Muscle of leg (tissue), 11 donors: Measurements from ENCODE around the gene ATP6AP2. TPM values are rescaled to one million over a fixed set of nuclear protein-coding genes. Genes with fewer than 3 reads are reported as not detected.
A peak's percentile ranks its signal among the peaks of the same experiment; 100 is the strongest.

ENCODE experiments used
- DNase-seq: peaks from one replicate; pipeline ENCODE4 v3.0.0; 2013
- H3K27ac ChIP-seq: one replicate; pipeline ENCODE4 v1.5.1; 2013; ENCODE audit warnings: mild to moderate bottlenecking, low read length, control low read depth
- H3K27me3 ChIP-seq: one replicate; pipeline ENCODE4 v1.6.1; 2013; ENCODE audit warnings: low read length; ENCODE audit not compliant: control insufficient read depth, insufficient read depth
- H3K36me3 ChIP-seq: one replicate; pipeline ENCODE4 v1.6.1; 2013; ENCODE audit warnings: low read length; ENCODE audit not compliant: control insufficient read depth, insufficient read depth
- H3K4me1 ChIP-seq: one replicate; pipeline ENCODE4 v1.6.1; 2013; ENCODE audit warnings: low read length; ENCODE audit not compliant: control insufficient read depth, insufficient read depth
- H3K4me3 ChIP-seq: one replicate; pipeline ENCODE4 v1.5.1; 2013; ENCODE audit warnings: low read length, control low read depth
- H3K9me3 ChIP-seq: replicated peaks from 2 replicates; pipeline ENCODE4 v1.6.1; 2013; ENCODE audit warnings: low read depth, low read length; ENCODE audit not compliant: control insufficient read depth
- WGBS: methylation state at CpG from one replicate; pipeline ENCODE4 v1.1.5; 2013; ENCODE audit warnings: missing lambda C conversion rate; ENCODE audit not compliant: insufficient coverage; 5-methylcytosine and 5-hydroxymethylcytosine counted together
- polyA plus RNA-seq, 8 donors: library from polyadenylated mRNA; unstranded; fragments of 120-200 nt; gene quantifications; one replicate each; pipeline versions ENCODE4 v1.2.1 to v1.2.3, GENCODE V29; 2013; ENCODE audit warnings: inconsistent platforms in 1 of 8, low replicate concordance in 1 of 8; ENCODE audit not compliant: insufficient read length in 8 of 8, insufficient read depth in 1 of 8
- total RNA-seq: library from RNA; stranded (reverse); fragments of 120-200 nt; gene quantifications from one replicate; pipeline ENCODE4 v1.2.4, GENCODE V29; 2013

The ATP6AP2 gene
- total and polyA plus RNA-seq, 9 donors = 47.1 to 93.5 (median 66.1) TPM

DNA sequence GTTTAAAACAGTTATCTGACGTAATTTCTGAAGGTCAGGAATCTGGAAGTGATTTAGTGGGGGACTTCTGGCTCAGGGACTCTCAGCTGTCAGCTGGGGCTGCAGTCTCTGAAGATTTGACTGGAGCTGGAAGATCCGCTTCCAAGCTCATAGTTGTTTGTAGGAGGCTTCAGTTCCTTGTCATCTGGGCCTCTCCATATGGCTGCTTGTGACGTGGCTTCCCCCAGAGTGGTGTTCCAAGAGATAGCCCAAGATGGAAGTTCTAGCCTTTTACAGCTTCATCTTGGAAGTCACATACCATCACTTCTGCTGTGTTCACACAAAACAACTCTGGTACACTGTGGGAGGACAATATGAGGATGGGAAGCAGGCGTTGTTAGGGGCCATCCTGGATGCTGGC is 44.5 kb downstream of the ATP6AP2 start:
- Histone ChIP-seq H3K9me3 (peaks cover 3% of the 10 kb centered on the region), H3K4me1 (no peaks in the 10 kb centered on the region), H3K36me3 (peaks cover 11% of the 10 kb centered on the region), H3K27me3 (peaks cover 36% of the 10 kb centered on the region), H3K4me3 (no peak overlapping the region), H3K27ac (no peak overlapping the region)
- DNase-seq = peak; percentile 31
- no CpG with 5 or more reads among the region's 4 CpGs for WGBS

DNA sequence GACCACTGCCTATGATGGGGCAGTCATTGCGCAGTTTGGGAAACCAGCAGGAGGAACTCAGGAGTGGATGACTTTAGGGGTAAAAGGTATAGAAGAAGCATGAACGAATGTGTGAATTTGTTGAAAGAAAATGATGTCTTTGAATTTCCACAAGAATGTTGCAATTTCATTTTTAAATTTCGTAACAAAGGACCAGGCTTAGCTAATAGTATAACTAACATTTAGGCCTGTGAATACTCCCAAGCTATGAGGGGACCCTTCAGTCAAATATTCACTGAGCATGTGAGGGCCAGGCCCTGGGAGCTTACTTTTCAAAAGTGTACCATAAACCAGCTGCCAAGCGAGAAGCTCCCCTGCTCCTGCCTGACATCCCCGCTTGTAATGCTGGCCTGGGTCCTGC is 47.7 kb downstream of the ATP6AP2 start:
- Histone ChIP-seq H3K27ac (no peak overlapping the region), H3K9me3 (no peaks in the 10 kb centered on the region), H3K36me3 (peaks cover 21% of the 10 kb centered on the region), H3K4me1 (no peaks in the 10 kb centered on the region), H3K4me3 (no peak overlapping the region), H3K27me3 (peaks cover 29% of the 10 kb centered on the region)
- 85% methylated on average over 4 of the region's 5 CpGs for WGBS
- no peak for DNase-seq

DNA sequence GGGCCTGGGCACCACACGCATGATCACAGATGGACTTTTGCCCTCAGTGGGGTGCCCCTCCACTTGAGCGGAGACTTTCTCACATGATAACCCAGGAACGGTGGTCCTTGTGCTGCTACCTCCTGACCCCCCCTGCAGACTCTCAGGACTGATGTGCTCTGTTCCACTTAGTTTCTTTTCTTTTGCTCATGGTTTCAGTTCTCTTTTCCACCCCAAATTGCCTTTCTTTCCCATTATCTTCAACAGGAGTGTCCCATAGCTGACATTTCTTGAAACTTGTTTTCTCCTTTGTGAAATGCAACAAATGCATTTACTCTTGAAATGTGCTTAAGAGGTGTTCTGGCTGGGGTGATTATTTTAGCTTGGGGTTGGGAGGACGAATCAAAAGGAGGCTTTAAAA is 51.4 kb downstream of the ATP6AP2 start:
- Histone ChIP-seq H3K27ac (no peak overlapping the region), H3K4me3 (no peak overlapping the region), H3K27me3 (peaks cover 31% of the 10 kb centered on the region), H3K36me3 (peaks cover 37% of the 10 kb centered on the region), H3K4me1 (no peaks in the 10 kb centered on the region), H3K9me3 (no peaks in the 10 kb centered on the region)
- 86% methylated on average over 4 of the region's 4 CpGs for WGBS
- DNase-seq = no peak

- Histone ChIP-seq H3K27me3 (peaks cover 43% of the 10 kb centered on the region), H3K4me3 (no peak overlapping the region), H3K9me3 (no peaks in the 10 kb centered on the region), H3K27ac (no peak overlapping the region), H3K4me1 (no peaks in the 10 kb centered on the region), H3K36me3 (peaks cover 38% of the 10 kb centered on the region)
- DNase-seq = no peak
- whole genome bisulfite sequencing = no CpG with 5 or more reads among the region's 3 CpGs
Measured at GRCh38 chrX:40637687-40638086, 56.9 kb downstream of the ATP6AP2 start.

- DNase-seq = peak; percentile 64
- Histone ChIP-seq H3K9me3 (no peaks in the 10 kb centered on the region), H3K4me3 (no peak overlapping the region), H3K27ac (peak overlapping the region; percentile 4), H3K27me3 (peaks cover 47% of the 10 kb centered on the region), H3K4me1 (peaks cover 22% of the 10 kb centered on the region), H3K36me3 (peaks cover 9% of the 10 kb centered on the region)
- WGBS = no CpG with 5 or more reads among the region's 5 CpGs
Measured at GRCh38 chrX:40644176-40644575, 63.4 kb downstream of the ATP6AP2 start.

DNA sequence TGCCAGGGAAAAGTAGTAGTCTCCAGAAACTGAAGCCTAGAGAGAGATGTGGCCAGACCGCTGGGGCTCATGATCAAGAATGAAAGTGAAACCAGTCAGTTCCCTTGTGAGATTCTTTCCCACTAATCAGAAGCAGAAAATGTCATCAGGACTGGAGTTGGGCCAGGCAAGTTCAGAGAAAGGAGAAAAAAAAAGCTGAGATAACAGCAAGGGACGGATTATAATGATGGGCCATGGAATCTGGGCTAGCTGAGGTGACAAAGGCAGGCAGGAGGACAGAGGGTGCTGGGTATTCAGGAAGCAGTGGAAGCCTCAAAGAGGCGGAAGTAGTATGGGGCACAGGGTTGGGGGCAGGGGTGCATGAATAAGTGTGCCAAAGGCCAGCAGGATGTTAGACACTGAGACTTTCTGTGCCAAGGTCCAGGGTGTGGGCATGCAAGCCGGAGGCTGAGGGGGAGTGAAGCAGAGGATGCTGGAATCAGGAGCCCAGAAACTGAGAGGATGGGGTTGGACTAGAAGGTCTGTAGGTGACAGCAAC is 64.1 kb downstream of the ATP6AP2 start:
- H3K36me3 ChIP-seq = peaks cover 5% of the 10 kb centered on the region
- peaks cover 22% of the 10 kb centered on the region for H3K4me1 ChIP-seq
- H3K27me3 ChIP-seq = peaks cover 42% of the 10 kb centered on the region
- peak overlapping the region; percentile 9 for H3K4me3 ChIP-seq
- no peaks in the 10 kb centered on the region for H3K9me3 ChIP-seq
- peak; percentile 77 for DNase-seq
- 59% methylated on average over 3 of the region's 4 CpGs for WGBS
- peak overlapping the region; percentile 78 for H3K27ac ChIP-seq

GRCh38 chrX:40646489-40647306 is 65.9 kb downstream of the ATP6AP2 start:
- peak overlapping the region; percentile 68 for H3K4me3 ChIP-seq
- H3K4me1 ChIP-seq = peaks cover 22% of the 10 kb centered on the region
- peak overlapping the region; percentile 47 for H3K27ac ChIP-seq
- peak; percentile 31 for DNase-seq
- H3K36me3 ChIP-seq = peaks cover 3% of the 10 kb centered on the region
- H3K9me3 ChIP-seq = no peaks in the 10 kb centered on the region
- peaks cover 32% of the 10 kb centered on the region for H3K27me3 ChIP-seq
- WGBS = 11% methylated on average over 29 of the region's 33 CpGs

GRCh38 chrX:40647307-40648197 is 66.8 kb downstream of the ATP6AP2 start, which contains the start of gene CXorf38:
Gene CXorf38 (minus strand): TSS chrX:40647561. CDS start chrX:40647520, 41 bp downstream.
- Histone ChIP-seq H3K27ac (peak within 1 kb of the TSS; percentile 81), H3K36me3 (no peaks in the 10 kb centered on the region), H3K27me3 (peaks cover 25% of the 10 kb centered on the region), H3K4me1 (peaks cover 22% of the 10 kb centered on the region), H3K4me3 (peak within 1 kb of the TSS; percentile 68), H3K9me3 (no peaks in the 10 kb centered on the region)
- DNase-seq = peak; percentile 96
- 3% methylated on average over 52 of the region's 66 CpGs for WGBS

GRCh38 chrX:40651620-40652223 is 71.0 kb downstream of the ATP6AP2 start:
- Histone ChIP-seq H3K27ac (no peak overlapping the region), H3K27me3 (peaks cover 11% of the 10 kb centered on the region), H3K4me1 (peaks cover 6% of the 10 kb centered on the region), H3K9me3 (no peaks in the 10 kb centered on the region), H3K4me3 (no peak overlapping the region), H3K36me3 (peaks cover 2% of the 10 kb centered on the region)
- peak; percentile 79 for DNase-seq
- WGBS = no CpG with 5 or more reads among the region's 3 CpGs
